ENCODE results near the gene RAB20. TPM values are rescaled to one million over a fixed set of nuclear protein-coding genes. Genes with fewer than 3 reads are reported as not detected.

RAB20 gene
- total and polyA plus RNA-seq, 2 experiments from 2014 or later: 14.0 to 22.4 TPM

DNA sequence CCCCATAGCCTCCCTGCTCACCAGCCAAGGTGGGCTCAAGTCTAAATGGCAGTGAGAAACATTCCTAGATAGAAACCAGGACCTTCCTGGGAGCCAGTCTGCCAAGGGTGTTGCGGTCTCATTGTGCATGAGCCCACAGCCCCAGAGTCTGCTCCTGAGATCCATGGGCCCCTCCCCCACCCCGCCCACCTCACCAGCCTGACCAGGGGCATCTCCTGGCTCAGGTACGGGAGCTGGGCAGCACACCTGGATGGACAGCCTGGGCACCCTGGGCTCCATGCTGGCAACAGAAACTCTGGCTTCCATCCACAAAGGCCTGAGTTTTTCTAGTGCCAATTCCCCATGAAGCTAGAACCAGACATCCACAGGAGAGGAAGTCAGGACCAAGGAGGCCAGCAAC, 65.6 kb downstream of the RAB20 start:
- DNase-seq (ENCODE audit: low read depth in 1 of 2, low spot score in 1 of 2): no peak
- Histone ChIP-seq H3K9me3 (ENCODE audit: low read depth) (no peaks in the 10 kb centered on the region), H3K4me3 (no peak overlapping the region), H3K27me3 (no peaks in the 10 kb centered on the region), H3K27ac (no peak overlapping the region), H3K4me1 (ENCODE audit: low read depth) (no peaks in the 10 kb centered on the region), H3K36me3 (peaks cover 40% of the 10 kb centered on the region)
- TF ChIP-seq, protein P1, sequence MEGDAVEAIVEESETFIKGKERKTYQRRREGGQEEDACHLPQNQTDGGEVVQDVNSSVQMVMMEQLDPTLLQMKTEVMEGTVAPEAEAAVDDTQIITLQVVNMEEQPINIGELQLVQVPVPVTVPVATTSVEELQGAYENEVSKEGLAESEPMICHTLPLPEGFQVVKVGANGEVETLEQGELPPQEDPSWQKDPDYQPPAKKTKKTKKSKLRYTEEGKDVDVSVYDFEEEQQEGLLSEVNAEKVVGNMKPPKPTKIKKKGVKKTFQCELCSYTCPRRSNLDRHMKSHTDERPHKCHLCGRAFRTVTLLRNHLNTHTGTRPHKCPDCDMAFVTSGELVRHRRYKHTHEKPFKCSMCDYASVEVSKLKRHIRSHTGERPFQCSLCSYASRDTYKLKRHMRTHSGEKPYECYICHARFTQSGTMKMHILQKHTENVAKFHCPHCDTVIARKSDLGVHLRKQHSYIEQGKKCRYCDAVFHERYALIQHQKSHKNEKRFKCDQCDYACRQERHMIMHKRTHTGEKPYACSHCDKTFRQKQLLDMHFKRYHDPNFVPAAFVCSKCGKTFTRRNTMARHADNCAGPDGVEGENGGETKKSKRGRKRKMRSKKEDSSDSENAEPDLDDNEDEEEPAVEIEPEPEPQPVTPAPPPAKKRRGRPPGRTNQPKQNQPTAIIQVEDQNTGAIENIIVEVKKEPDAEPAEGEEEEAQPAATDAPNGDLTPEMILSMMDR (IDR thresholded peaks at IDR 0.05; ENCODE audit: low read depth, low read length): no peak

DNA sequence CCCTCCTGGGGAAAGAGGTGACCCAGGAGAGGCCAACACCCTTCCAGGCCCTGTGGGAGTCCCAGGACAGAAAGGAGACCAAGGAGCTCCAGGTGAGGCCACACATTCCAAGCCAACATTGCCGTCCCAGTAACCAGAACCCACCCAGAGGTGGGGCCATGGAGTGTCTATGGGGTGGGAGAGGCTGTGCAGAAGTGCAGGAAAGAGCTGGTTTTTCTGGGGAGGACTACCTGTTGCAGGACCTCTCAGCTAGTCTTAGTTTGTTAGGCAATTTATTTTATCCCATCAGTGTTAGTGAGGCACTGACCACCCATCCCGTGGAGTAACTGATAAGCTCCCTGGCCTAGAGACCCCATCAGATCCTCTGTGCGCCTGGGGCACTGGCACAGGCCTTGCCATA, 66.1 kb downstream of the RAB20 start:
- TF ChIP-seq, protein P1 (IDR thresholded peaks at IDR 0.05; ENCODE audit: low read depth, low read length): no peak
- H3K36me3 ChIP-seq: peaks cover 40% of the 10 kb centered on the region
- no peak for DNase-seq (ENCODE audit: low read depth in 1 of 2, low spot score in 1 of 2)

DNA sequence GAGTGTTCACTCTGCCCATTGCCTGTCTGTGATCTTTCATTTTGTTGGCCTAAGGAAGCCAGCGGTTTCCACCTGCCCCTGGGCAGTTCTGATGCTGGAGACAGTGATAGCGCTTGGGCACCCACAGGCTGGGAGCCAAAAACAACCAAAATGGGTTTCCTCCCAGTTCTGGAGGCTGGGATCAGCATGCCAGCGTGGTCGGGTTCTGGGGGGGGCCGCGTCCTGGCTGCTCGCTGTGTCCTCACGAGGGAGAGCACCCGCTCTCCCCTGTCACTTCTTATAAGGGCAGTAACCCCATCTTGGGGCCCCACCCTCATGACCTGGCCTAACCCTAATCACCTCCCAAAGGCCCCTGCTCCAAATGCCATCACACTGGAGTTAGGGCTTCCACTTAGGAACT, 67.9 kb downstream of the RAB20 start:
- Histone ChIP-seq H3K27me3 (no peaks in the 10 kb centered on the region), H3K36me3 (peaks cover 40% of the 10 kb centered on the region), H3K4me1 (ENCODE audit: low read depth) (no peaks in the 10 kb centered on the region), H3K27ac (no peak overlapping the region), H3K9me3 (ENCODE audit: low read depth) (no peaks in the 10 kb centered on the region), H3K4me3 (no peak overlapping the region)
- DNase-seq (ENCODE audit: low read depth in 1 of 2, low spot score in 1 of 2): no peak
- TF ChIP-seq, protein P1 (IDR thresholded peaks at IDR 0.05; ENCODE audit: low read depth, low read length): no peak

More for the DNA sequence above, 66.1 kb downstream of the RAB20 start:
- Histone ChIP-seq H3K27ac (no peak overlapping the region), H3K4me1 (ENCODE audit: low read depth) (no peaks in the 10 kb centered on the region), H3K4me3 (no peak overlapping the region), H3K9me3 (ENCODE audit: low read depth) (no peaks in the 10 kb centered on the region), H3K27me3 (no peaks in the 10 kb centered on the region)

DNA sequence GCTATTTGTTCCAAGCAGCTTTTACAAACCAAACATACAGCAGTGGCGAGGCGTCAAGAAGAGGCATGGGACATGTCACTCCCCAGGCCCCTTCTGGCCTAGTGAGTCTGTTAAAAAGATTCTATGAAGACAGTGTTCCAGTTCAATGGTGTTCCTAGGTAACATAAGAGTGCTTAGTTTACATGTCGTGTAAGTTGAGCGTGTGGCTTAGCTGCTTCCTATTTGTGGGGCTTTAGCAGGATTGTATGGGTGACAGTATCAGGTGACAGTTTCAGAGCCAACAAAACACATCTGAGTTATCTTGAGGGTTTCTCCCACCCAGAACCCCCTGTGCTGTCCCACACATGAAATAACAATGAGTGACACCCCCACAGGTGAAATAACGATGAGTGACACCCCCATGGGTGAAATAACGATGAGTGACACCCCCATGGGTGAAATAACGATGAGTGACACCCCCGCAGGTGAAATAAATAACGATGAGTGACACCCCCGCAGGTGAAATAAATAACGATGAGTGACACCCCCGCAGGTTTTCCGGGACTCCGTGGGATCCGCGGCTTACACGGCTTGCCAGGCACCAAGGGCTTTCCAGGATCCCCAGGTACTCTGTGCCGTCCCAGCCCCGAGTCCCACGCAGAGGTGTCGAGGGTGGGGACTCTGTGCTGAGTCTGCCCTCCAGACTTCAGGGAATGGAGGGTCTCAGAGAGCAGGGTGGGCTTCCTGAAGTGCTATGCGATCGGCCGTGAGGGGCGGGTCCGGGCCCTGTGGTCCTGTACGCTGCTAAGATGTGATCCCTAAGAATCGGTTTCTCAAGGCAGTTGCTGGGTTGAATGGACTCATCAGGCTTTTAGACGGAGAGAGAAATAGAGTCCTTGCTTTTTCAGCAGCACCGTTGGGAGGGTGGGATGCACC, 68.6 kb downstream of the RAB20 start:
- H3K27me3 ChIP-seq: no peaks in the 10 kb centered on the region
- TF ChIP-seq, protein P1 (IDR thresholded peaks at IDR 0.05; ENCODE audit: low read depth, low read length): no peak
- DNase-seq (ENCODE audit: low read depth in 1 of 2, low spot score in 1 of 2): no peak
- no peaks in the 10 kb centered on the region for H3K4me1 ChIP-seq (ENCODE audit: low read depth)
- no peaks in the 10 kb centered on the region for H3K9me3 ChIP-seq (ENCODE audit: low read depth)
- peaks cover 34% of the 10 kb centered on the region for H3K36me3 ChIP-seq
- no peak overlapping the region for H3K4me3 ChIP-seq
- no peak overlapping the region for H3K27ac ChIP-seq

DNA sequence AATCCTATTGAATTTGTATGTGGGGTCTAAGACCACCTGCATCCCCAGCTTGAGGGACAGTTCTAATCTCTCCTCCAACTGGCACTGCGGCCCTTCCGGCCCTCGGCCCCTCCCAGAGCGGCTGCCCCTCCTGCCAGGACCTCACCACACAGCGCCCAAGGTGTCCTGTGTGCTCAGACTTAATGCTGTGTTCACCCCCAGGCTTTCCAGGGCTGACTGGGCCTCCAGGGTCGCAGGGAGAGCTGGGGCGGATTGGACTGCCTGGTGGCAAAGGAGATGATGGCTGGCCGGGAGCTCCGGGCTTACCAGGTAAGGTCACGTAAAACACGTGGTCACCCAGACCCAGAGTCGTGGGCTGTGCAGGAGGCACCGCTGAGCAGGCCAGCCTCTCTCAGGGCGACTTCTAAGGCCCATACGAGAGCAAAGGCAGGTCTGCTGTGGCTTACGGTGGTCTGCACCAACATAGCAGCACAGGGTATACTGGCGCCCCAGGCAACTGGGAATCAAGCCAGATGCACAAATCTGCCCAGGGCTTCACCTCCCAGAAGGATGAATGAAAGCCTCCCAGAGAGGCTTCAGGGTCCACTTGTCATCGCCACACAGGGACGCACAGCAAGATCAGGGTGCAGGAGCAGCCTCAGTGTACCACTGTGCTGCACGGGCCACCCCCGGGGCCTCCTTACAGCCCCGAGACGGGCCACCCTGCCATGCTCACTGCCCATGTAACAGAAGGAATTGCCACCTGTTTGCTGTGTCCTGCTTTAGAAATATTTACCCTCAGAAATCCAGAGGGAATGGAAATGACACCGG, 69.4 kb downstream of the RAB20 start:
- Histone ChIP-seq H3K27ac (no peak overlapping the region), H3K36me3 (peaks cover 36% of the 10 kb centered on the region), H3K4me1 (ENCODE audit: low read depth) (no peaks in the 10 kb centered on the region), H3K9me3 (ENCODE audit: low read depth) (no peaks in the 10 kb centered on the region), H3K4me3 (no peak overlapping the region), H3K27me3 (no peaks in the 10 kb centered on the region)
- no peak for DNase-seq (ENCODE audit: low read depth in 1 of 2, low spot score in 1 of 2)
- TF ChIP-seq, protein P1 (IDR thresholded peaks at IDR 0.05; ENCODE audit: low read depth, low read length): no peak

Data from cardiac muscle cell (in vitro differentiated cells and primary cell).